ENCODE data around the gene KLF15.

- no peak for TF ChIP-seq TAF1 (IDR thresholded peaks at IDR 0.05; ENCODE audit: borderline replicate concordance, low read depth, low read length)
- TF ChIP-seq POLR2A (IDR thresholded peaks at IDR 0.05; ENCODE audit: low read depth, low read length), result no peak
- TF ChIP-seq POLR2AphosphoS5 (IDR thresholded peaks at IDR 0.05; ENCODE audit: low read depth, low read length), result no peak
Observed at GRCh38 chr3:126367316-126367805, 10.2 kb upstream of the KLF15 start.
